CD4-positive, alpha-beta T cell treated with Interleukin-6 for 4 hours (primary cell): Measurements from ENCODE around the gene APC2.
"Not testable (repeated sequence)": the region's sequence is repeated elsewhere in the genome, so short reads cannot be mapped to it uniquely, and the experiment has no call there.

Experiments used
- DNase-seq: peaks from one replicate; pipeline ENCODE4 v3.0.0-alpha.2; 2020; ENCODE audit warnings: mixed read lengths

The APC2 gene

DNA sequence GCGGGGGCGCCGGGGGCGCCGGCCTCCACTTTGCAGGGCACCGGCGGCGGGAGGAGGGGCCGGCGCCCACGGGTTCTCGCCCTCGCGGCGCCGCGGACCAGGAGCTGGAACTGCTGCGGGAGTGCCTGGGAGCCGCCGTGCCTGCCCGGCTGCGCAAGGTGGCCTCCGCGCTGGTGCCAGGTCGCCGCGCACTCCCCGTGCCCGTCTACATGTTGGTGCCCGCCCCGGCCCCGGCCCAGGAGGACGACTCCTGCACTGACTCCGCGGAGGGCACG is 17.2 kb downstream of the APC2 start:
- DNase-seq, result no peak

- no peak for DNase-seq
These were observed 17.8 kb downstream of the APC2 start for GRCh38 chr19:1467490-1468273.

- DNase-seq, result no peak
These were observed 18.4 kb downstream of the APC2 start for GRCh38 chr19:1468274-1468820.

- DNase-seq, result peak; percentile 31
These were observed 18.9 kb downstream of the APC2 start for GRCh38 chr19:1468821-1469254.

GRCh38 chr19:1469255-1470054 is 19.5 kb downstream of the APC2 start:
- DNase-seq, result peak; percentile 44

- no peak for DNase-seq
These were observed 20.1 kb downstream of the APC2 start for GRCh38 chr19:1470055-1470304.

DNA sequence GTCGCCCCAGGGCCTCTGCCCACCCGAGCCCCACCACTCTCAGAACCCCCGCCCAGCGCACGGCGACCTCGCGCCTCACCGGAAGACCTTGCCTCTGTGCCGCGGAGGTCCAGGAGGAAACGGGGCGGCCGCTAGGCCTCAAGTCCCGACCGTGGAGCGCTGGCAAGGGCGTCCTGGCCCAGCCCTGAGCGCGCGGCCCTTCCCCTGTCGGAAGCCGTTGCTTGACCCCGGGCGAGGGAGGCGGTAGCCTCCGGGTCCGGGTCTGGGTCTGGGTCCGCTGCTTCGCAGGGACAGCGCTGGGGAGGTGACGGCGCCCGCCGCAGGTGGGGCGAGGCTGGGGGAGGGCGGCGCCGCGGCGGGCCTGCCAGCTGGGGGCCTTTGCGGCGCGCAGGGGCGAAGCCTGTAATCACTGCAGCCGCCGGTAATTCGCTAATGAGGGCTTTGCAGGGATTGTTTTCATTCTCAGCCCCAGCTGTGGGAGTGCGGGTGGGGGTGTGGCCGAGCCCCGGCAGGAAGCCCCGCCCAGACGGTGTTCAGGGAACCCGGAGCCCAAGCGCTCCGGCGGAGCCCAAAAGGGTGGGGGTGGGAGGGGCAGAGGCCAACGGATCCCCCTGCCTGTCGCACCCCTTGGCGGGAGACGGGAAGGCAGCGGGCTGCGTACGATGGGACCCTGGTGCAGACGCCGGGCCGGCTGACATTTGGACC is 20.5 kb downstream of the APC2 start:
- DNase-seq, result peak; percentile 89

DNA sequence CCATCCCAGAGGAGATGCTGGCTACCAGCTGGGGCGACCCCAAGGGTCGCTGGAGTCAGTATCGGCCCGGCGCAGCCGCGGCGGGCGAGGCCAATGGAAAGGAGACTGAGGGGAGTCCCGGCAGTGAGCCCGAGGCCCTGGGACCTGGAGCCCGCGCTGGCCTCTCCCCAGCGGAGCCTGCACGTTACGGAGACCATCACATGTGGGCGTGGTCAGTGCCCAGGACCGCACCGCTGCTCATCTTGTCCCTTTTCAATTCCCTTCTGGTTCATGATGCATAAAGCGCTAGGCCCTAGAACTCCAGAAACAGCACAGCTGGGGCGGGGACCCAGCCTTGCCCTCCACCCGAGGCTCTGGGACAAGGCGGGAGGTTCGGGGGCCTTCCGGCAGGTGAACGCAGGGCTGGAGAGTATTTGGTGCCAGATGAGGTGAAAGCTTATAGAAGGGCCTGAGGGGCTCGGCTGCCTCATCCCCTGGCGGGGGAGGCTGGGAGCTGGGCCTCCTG is 21.1 kb downstream of the APC2 start:
- DNase-seq, result peak; percentile 40

- peak; percentile 48 for DNase-seq
These were observed 21.7 kb downstream of the APC2 start for GRCh38 chr19:1471515-1472160.

DNA sequence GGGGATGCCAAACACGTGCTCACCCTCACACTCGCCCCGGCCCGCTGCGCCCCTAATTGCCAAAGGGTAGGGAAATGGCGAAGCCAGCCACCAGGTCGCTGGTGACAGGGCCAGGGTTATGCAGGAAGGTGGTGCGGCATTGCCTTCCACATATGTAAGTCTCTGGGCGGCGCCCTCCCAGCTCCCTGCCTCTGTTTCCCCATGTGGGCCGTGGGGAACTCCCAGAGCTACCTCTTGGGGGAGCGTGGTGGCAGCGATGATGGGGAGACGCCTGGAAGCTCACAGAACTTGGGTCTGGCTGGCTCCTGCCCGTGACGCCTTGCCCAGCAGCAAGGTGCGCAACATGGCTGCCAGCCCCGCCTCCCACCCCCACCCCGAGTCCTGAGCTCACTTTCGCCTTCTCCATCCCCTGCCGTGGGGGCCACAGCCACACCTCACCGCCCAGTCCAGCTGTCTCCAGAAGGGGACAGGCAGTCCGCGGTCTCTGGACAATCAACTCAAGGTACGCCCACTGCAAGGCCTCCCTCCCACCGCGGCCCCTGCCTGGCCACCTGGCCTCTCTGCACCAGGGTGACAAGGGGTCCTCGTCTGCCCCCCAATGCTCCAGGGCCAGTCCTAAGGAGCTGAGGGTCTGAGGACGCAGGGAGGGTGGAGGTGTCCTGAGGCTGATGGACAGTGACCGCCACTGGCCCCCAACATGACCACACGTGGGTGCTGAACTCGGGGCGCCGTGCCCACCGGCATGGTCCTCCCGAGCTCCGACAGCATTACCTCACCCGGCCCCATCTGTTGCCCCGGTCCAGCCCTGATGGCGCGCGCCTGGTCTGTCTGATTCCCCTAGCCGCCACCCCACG is 22.5 kb downstream of the APC2 start:
- no peak for DNase-seq

GRCh38 chr19:1473085-1473851 is 23.3 kb downstream of the APC2 start:
- DNase-seq, result no peak

DNA sequence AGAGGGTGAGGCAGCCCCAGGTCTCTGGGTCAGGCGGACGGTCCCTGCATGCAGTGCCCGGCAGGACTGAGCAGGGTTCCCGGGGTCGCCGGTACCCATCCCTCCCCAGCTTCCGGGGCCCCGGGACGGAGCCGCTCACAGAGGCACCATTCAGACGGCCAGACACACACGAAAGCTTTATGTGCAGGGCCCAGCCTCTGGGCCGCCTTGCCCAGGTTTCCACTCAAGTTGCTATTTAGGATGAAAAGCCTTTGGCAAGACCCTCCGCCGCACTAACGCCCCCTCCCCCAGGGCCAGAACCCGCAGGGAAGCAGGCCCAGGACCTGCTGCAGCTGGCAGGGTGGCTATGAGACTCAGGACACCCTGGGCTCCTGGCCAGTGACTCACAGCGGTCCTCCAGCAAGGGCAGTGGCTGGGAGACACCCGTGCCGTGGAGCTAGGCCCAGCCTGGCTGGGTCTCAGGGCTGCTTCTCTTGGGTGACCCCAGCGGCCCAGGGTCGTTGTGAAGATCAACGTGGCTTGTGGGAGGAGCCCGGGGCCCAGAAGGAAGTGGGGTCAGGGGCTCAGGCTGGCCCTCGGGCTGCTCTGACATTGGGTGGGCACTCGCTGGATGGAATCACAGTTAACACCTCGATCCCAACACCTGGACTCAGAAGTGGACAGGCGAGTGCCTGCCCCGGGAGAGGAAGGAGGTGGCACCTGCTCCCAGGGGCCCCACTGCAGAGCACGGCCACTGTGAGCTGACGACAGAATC is 24.3 kb downstream of the APC2 start:
- DNase-seq, result no peak

- no peak for DNase-seq
These were observed 24.9 kb downstream of the APC2 start for GRCh38 chr19:1474765-1475351.

DNA sequence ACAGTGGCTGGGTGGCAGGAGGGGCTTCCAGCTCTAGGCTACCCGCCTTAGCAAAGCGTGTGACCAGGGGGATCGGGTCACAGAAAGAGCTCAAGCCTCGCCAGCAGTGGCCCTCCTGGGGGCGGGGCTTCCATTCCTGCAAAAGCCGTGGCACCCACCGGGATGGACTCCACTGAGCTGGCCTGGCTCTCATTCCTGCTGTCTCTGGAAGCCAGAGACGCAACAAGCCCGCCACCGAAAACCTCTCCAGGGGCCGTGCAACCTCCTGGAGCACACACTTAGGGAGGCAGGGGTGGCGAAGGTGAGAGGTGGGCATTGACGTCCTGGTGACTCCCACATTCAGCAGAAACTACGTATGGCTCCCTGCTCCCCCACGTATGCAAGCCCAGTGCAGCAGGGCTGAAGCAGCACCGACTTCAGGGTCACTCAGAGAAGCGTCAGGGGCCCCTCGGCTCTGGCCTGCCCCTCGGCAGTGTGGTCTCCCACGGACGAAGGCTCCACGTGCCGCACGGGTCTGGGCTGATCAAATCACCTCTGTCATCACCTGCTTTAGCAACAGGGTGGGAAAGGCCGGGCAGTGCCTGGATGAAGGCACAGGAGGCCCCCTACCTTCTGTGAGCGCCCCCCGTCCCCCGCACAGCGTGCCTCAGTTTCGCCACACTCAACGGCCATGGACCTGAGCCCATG is 26.0 kb downstream of the APC2 start:
- DNase-seq, result no peak

DNA sequence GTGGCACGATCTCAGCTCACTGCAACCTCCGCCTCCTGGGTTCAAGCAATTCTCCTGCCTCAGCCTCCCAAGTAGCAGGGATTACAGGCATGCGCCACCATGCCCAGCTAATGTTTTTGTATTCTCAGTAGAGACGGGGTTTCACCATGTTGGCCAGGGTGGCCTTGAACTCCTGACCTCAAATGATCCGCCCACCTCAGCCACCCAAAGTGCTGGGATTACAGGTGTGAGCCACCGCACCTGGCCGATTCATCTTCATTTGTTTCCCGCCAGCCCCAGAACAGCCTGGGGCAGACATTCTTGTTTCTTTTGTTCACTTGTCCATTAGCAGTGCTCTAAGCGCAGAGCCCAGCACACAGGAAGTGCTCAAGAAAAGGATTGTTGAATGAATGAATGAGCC is 27.1 kb downstream of the APC2 start:
- not testable (repeated sequence) for DNase-seq

DNA sequence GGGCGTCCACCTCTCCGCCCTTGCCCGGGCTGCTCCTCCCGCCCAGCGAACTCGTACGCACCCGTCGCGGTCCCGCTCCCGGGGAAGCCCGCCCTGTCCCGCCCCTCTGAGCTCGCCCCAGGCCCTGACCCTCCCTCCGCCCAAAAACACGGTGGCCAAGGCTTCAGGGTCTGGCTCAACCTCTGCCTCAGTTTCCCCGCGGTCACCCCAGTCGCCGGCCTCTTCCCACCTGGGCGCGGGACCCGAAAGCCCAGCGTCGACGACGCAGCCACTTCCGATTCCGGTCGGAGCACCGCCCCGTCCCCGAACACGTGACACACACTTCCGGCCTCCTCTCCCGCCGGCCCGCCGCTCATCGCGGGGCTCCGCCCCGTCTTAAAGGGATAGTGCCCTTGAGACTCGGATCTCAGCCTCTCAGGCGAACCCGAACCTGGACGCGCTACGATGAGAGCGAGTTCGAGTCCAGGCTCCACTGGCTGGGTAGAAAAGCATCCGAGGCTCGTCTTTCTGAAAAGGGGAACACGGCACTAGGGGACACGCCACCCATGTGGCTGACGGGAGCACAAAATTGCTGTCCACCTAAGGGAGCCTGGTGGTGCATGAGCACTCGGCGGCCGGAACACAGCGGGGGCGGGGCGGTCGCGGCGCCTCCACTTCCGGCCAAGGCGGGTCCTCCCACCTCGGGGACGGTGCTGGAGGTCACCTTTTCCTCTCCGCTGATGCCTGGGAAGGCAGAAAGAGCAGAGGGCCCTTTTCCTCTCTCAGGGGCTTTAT is 29.2 kb downstream of the APC2 start, which contains the start of gene C19orf25:
C19orf25 (minus strand) TSS at position 282 of the 774 bp plus-strand sequence. CDS start 312 bp downstream, outside the sequence.
- DNase-seq, result peak; percentile 94

DNA sequence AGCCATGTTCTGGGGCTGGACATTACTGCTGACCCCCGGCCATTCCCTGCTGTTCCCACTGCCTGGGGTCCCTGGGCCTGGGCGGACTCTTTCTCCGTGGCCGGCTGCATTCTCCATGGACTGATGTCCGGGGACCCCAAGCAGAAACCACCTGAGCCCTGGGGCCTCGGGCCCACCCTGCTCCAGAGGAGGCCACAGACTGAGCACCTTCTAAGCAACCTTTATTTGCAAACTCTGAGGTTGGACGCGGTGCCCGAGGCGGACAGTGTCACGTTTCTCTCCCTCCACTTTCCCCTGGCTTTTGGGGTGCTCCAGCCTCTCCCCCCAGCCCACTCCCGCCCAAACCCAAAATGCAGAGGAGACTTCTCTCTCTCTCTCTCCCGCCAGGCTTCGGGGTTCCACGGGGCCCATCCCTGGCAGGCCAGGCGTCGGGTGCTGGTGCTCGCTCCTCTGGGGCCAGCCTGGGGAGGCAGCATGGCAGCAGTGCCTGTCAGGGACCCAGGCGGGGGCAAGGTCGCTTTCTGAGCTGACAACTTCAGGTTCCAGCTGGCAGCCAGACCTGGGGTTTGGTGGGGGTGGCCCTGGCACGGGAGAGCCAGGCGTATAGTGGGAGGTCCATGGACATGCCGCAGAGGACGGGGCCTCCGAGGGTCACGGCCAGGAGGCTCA is 31.4 kb downstream of the APC2 start:
- DNase-seq, result no peak

DNA sequence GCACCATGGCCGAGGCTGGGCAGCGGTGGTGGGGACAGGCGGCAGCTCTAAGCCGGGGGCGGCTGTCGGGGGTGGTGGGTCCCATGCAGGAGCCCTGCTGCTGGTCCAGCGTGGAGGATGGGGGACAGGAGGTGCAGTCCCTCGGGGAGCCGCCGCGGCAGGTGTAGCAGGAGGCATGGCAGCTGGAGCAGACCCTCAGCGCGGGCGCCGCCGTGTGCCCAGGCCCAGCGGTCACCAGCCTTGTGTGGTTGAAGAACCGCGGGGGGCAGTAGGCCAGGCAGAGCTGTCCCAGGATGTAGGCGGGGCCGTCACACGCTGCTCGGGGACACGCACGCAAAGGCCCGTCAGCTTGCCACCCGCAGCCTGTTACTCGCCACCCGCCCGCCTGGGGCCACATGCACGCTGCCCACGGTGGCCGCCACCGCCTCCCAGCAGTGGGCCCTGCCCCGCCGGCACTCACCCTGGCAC is 32.0 kb downstream of the APC2 start:
- DNase-seq, result no peak
